GM21447 (cell line): ENCODE results near the gene SYNE3.

ENCODE experiments used
- ATAC-seq: cut with Tn5 transposase; IDR thresholded peaks from one replicate; pipeline ENCODE4 v1.9.1; 2021; ENCODE audit not compliant: unreplicated experiment

Gene SYNE3

GRCh38 chr14:95478309-95478708, 38.1 kb downstream of the SYNE3 start:
- ATAC-seq, result no peak

- ATAC-seq, result no peak
Observed at GRCh38 chr14:95477411-95478269, 38.8 kb downstream of the SYNE3 start.

GRCh38 chr14:95476747-95477146, 39.7 kb downstream of the SYNE3 start:
- ATAC-seq, result no peak

- ATAC-seq, result no peak
Observed at GRCh38 chr14:95475540-95476240, 40.8 kb downstream of the SYNE3 start.

- ATAC-seq, result no peak
Observed at GRCh38 chr14:95474941-95475340, 41.5 kb downstream of the SYNE3 start.

- no peak for ATAC-seq
Observed at GRCh38 chr14:95474486-95474885, 42.0 kb downstream of the SYNE3 start.

- ATAC-seq, result no peak
Observed at GRCh38 chr14:95472819-95473251, 43.6 kb downstream of the SYNE3 start.

- ATAC-seq, result no peak
Observed at GRCh38 chr14:95471476-95471875, 45.0 kb downstream of the SYNE3 start.

- ATAC-seq, result no peak
Observed at GRCh38 chr14:95471016-95471415, 45.4 kb downstream of the SYNE3 start.

- no peak for ATAC-seq
Observed at GRCh38 chr14:95469134-95469481, 47.3 kb downstream of the SYNE3 start.

GRCh38 chr14:95468448-95469133, 47.9 kb downstream of the SYNE3 start:
- ATAC-seq, result no peak

- ATAC-seq, result no peak
Observed at GRCh38 chr14:95467657-95468056, 48.8 kb downstream of the SYNE3 start.

- ATAC-seq, result no peak
Observed at GRCh38 chr14:95467232-95467631, 49.2 kb downstream of the SYNE3 start.
